Measurements from ENCODE around the gene RASSF9. TPM values are rescaled to one million over a fixed set of nuclear protein-coding genes. Genes with fewer than 3 reads are reported as not detected.

RASSF9 gene
- total RNA-seq, 2 experiments from 2014 or later, result not detected

DNA sequence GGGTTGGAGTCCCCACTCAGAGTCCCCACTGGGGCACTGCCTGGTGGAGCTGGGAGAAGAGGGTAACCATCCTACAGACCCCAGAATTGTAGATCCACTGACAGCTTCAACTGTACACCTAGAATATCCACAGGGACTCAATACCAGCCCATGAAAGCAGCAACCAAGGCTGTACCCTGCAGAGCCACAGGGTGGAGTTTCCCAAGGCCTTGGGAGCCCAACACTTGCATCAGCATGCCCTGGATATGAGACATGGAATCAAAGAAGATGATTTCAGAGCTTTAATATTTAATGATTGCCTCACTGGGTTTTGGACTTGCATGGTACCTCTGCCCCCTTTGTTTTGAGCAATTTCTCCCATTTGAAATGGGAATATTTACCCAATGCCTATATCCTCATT is 80.4 kb downstream of the RASSF9 start:
- H3K9me3 Mint-ChIP-seq, result peaks cover 4% of the 10 kb centered on the region
- H3K4me3 Mint-ChIP-seq, result no peak overlapping the region
- H3K36me3 Mint-ChIP-seq (ENCODE audit: low read depth), result no peaks in the 10 kb centered on the region
- no peak for DNase-seq
- ChIA-PET POLR2A (no interaction called here), CTCF (no interaction called here)
- H3K27me3 Mint-ChIP-seq, result no peaks in the 10 kb centered on the region
- no peak overlapping the region for H3K27ac Mint-ChIP-seq
- H3K4me1 Mint-ChIP-seq, result no peaks in the 10 kb centered on the region

Other genes starting within 250 kb of the RASSF9 start
- gene NTS, start 37.9 kb upstream of the RASSF9 start, total RNA-seq, result not detected

Data from activated CD4-positive, alpha-beta T cell treated with anti-CD3 and anti-CD28 coated beads, Interleukin-2, amount 10 ng/mL, durations not matched to agents 7 days and 5 days (primary cell).